BE2C (cell line): ENCODE data around the gene HSD17B14.

Experiments used
- DNase-seq: peaks from one replicate; pipeline ENCODE4 v3.0.0-alpha.2; 2020
- H3K27me3 ChIP-seq: fragments of 250-450 bp; sonication (Bioruptor Pico); 2 replicates; pipeline ENCODE4 v1.5.1; 2020; ENCODE audit warnings: mild to moderate bottlenecking
- H3K36me3 ChIP-seq: fragments of 250-450 bp; sonication (Bioruptor Pico); 2 replicates; pipeline ENCODE4 v1.5.1; 2020; ENCODE audit warnings: mild to moderate bottlenecking
- H3K4me1 ChIP-seq: fragments of 250-450 bp; sonication (Bioruptor Pico); 2 replicates; pipeline ENCODE4 v1.5.1; 2020
- H3K4me3 ChIP-seq: 2 replicates; pipeline ENCODE4 v1.5.1; 2011; ENCODE audit warnings: low read depth, low read length
- H3K9me3 ChIP-seq: fragments of 250-450 bp; sonication (Bioruptor Pico); 2 replicates; pipeline ENCODE4 v1.5.1; 2020
- CTCF ChIP-seq: IDR thresholded peaks from 2 replicates; pipeline ENCODE4 v1.5.1; 2012; ENCODE audit warnings: mild to moderate bottlenecking, low read depth, low read length

The HSD17B14 gene

GRCh38 chr19:48815870-48816501 lies 20.3 kb downstream of the HSD17B14 start:
- DNase-seq, result peak; percentile 66
- no peaks in the 10 kb centered on the region for H3K36me3 ChIP-seq
- no peaks in the 10 kb centered on the region for H3K9me3 ChIP-seq
- no peaks in the 10 kb centered on the region for H3K27me3 ChIP-seq
- TF ChIP-seq CTCF, result peak; percentile 36; the same call in 1 of the 2 replicates
- H3K4me3 ChIP-seq, result no peak overlapping the region
- peaks cover 14% of the 10 kb centered on the region for H3K4me1 ChIP-seq

- no peak for TF ChIP-seq CTCF
- no peaks in the 10 kb centered on the region for H3K27me3 ChIP-seq
- H3K4me1 ChIP-seq, result peaks cover 14% of the 10 kb centered on the region
Measured at GRCh38 chr19:48814895-48815294, 21.4 kb downstream of the HSD17B14 start.

GRCh38 chr19:48813123-48813913 lies 23.0 kb downstream of the HSD17B14 start:
- H3K4me3 ChIP-seq, result no peak overlapping the region

More at GRCh38 chr19:48814895-48815294, 21.4 kb downstream of the HSD17B14 start:
- Histone ChIP-seq H3K9me3 (no peaks in the 10 kb centered on the region), H3K36me3 (no peaks in the 10 kb centered on the region), H3K4me3 (no peak overlapping the region)
- DNase-seq, result no peak

GRCh38 chr19:48812094-48812929 lies 24.0 kb downstream of the HSD17B14 start:
- peak; percentile 30; the same call in 1 of the 2 replicates for TF ChIP-seq CTCF
- Histone ChIP-seq H3K4me1 (peaks cover 14% of the 10 kb centered on the region), H3K9me3 (no peaks in the 10 kb centered on the region), H3K36me3 (peaks cover 3% of the 10 kb centered on the region; the same call in 1 of the 2 replicates), H3K27me3 (no peaks in the 10 kb centered on the region), H3K4me3 (peak overlapping the region; percentile 85)
- peak; percentile 96 for DNase-seq

More at GRCh38 chr19:48813123-48813913, 23.0 kb downstream of the HSD17B14 start:
- peak; percentile 41 for TF ChIP-seq CTCF
- no peak for DNase-seq
- Histone ChIP-seq H3K9me3 (no peaks in the 10 kb centered on the region), H3K27me3 (no peaks in the 10 kb centered on the region), H3K4me1 (peaks cover 14% of the 10 kb centered on the region), H3K36me3 (no peaks in the 10 kb centered on the region)

- H3K27me3 ChIP-seq, result no peaks in the 10 kb centered on the region
- H3K9me3 ChIP-seq, result no peaks in the 10 kb centered on the region
- no peak for TF ChIP-seq CTCF
- peaks cover 12% of the 10 kb centered on the region for H3K36me3 ChIP-seq
- no peak for DNase-seq
- peaks cover 9% of the 10 kb centered on the region for H3K4me1 ChIP-seq
- peak overlapping the region; percentile 85 for H3K4me3 ChIP-seq
Measured at GRCh38 chr19:48810151-48810550, 26.1 kb downstream of the HSD17B14 start.
